Measurements from ENCODE around the gene HK1. TPM values are rescaled to one million over a fixed set of nuclear protein-coding genes. Genes with fewer than 3 reads are reported as not detected.

Gene HK1
- total and polyA plus RNA-seq, 4 donors = 1.8 to 166 (median 7.4) TPM

DNA sequence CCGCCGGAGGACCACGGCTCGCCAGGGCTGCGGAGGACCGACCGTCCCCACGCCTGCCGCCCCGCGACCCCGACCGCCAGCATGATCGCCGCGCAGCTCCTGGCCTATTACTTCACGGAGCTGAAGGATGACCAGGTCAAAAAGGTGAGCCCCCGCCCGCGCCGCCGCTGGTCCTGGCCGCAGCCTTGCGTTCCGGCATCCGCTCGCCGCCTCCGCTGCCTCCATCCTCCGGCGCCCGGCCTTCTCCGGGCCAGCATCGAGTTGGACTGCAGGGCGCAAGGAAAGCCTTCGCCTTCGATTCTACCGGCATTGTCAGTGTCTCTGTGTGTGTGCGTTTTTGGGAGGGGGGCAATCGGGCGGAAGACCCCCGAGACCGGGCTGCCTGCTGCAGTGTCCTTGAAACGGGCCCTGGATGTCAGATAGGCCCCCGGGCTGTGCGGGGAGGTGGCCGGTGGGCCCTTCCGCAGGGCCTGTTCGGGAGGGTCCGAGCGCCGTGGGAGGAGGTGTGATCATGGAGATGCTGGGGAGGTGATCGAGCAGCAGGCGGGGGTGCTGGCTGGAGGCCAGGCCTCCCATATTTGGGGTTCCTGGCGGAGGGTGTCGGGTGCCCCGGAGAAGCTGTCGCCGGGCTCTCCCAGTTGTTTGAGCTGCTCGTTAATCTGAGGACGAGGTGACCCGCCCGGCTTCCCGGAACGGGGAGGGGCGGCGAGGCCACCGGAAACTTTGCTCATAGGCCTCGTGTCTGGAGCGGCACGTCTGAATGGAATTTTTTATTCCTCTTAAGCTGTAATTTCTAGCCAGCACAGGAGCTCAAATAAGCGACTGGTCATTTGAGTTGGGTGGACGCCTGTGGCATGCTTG is 40.8 kb downstream of the HK1 start (continued):
- TF ChIP-seq ZBTB33 (IDR thresholded peaks at IDR 0.05) (no peak), FOXA2 (IDR thresholded peaks at IDR 0.05) (no peak), FOXA1 (IDR thresholded peaks at IDR 0.05) (no peak), EGR1 (IDR thresholded peaks at IDR 0.05; ENCODE audit: low read depth in 2 of 2) (no peak)

DNA sequence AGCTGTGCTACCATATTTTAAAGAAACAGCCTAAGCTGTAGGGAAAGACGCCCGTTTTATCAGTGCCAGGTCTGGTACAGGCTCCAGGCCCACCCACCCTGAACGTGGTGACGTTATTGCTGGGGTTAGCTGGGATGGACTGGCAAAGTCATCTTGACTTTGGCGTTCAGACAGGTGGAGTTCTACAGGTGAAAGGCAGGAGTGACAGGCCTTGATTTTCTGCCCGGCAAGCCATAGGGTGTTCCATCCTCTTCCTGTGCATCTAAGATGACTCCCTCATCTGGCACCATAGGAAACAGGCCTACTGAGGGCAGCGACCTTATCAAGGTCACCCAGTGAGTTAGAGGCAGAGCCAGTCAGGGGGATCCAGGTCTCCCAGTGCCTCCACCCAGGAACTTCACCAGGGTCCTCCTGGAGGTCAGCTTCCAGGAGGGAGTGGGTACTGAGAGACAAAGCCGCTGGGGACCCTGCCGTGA is 41.6 kb downstream of the HK1 start:
- peaks cover 4 to 23% (median 17%) of the 10 kb centered on the region in 4 donors for H3K4me1 ChIP-seq (ENCODE audit: control insufficient read depth in 4 of 4, insufficient read depth in 4 of 4, low read length in 3 of 4)
- H3K36me3 ChIP-seq (ENCODE audit: control insufficient read depth in 4 of 4, insufficient read depth in 3 of 4, low read depth in 1 of 4, low read length in 3 of 4) = no peaks in the 10 kb centered on the region
- no peaks in the 10 kb centered on the region for H3K9me3 ChIP-seq (ENCODE audit: control insufficient read depth in 4 of 4, low read length in 3 of 4)
- no peak for TF ChIP-seq NR2F2 (IDR thresholded peaks at IDR 0.05)
- no peak for TF ChIP-seq FOXA2 (IDR thresholded peaks at IDR 0.05)
- no peak for TF ChIP-seq REST (IDR thresholded peaks at IDR 0.05)
- no peak for TF ChIP-seq TAF1 (conservative IDR thresholded peaks at IDR 0.05)
- TF ChIP-seq FOXA1 (IDR thresholded peaks at IDR 0.05) = no peak
- peak overlapping the region; percentile 23 to 40 for H3K9ac ChIP-seq (ENCODE audit: low read depth in 1 of 2, low read length in 2 of 2)
- 71% methylated on average over 9 of the region's 9 CpGs for WGBS
- DNase-seq (ENCODE audit: low spot score) = no peak
- peak overlapping the region; percentile 20 to 65 (median 61) for H3K4me3 ChIP-seq (ENCODE audit: low read depth in 1 of 3, low read length in 3 of 3)
- H3K27ac ChIP-seq (ENCODE audit: low read depth in 1 of 2, low read length in 2 of 2) = peak overlapping the region; percentile 56 to 91
- H3K27me3 ChIP-seq (ENCODE audit: control insufficient read depth in 4 of 4, insufficient read depth in 4 of 4, low read length in 3 of 4) = peaks cover 0 to 7% (median 0%) of the 10 kb centered on the region in 4 donors

GRCh38 chr10:69320521-69320920 is 42.2 kb downstream of the HK1 start:
- no peak for DNase-seq (ENCODE audit: low spot score)
- peak overlapping the region; percentile 10 to 91 for H3K27ac ChIP-seq (ENCODE audit: low read depth in 1 of 2, low read length in 2 of 2)
- no peak overlapping the region for H3K9ac ChIP-seq (ENCODE audit: low read depth in 1 of 2, low read length in 2 of 2)
- no peaks in the 10 kb centered on the region for H3K9me3 ChIP-seq (ENCODE audit: control insufficient read depth in 4 of 4, low read length in 3 of 4)
- peaks cover 4 to 23% (median 17%) of the 10 kb centered on the region in 4 donors for H3K4me1 ChIP-seq (ENCODE audit: control insufficient read depth in 4 of 4, insufficient read depth in 4 of 4, low read length in 3 of 4)
- H3K36me3 ChIP-seq (ENCODE audit: control insufficient read depth in 4 of 4, insufficient read depth in 3 of 4, low read depth in 1 of 4, low read length in 3 of 4) = no peaks in the 10 kb centered on the region
- no peak for TF ChIP-seq ZBTB33 (IDR thresholded peaks at IDR 0.05)
- no peak for TF ChIP-seq FOXA1 (IDR thresholded peaks at IDR 0.05)
- no peak for TF ChIP-seq FOXA2 (IDR thresholded peaks at IDR 0.05)
- TF ChIP-seq TAF1 (conservative IDR thresholded peaks at IDR 0.05) = no peak
- TF ChIP-seq, protein P1, sequence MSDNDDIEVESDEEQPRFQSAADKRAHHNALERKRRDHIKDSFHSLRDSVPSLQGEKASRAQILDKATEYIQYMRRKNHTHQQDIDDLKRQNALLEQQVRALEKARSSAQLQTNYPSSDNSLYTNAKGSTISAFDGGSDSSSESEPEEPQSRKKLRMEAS (IDR thresholded peaks at IDR 0.05) = no peak
- TF ChIP-seq RXRA (IDR thresholded peaks at IDR 0.05) = no peak
- TF ChIP-seq JUND (IDR thresholded peaks at IDR 0.05) = no peak
- no peak for TF ChIP-seq RAD21 (IDR thresholded peaks at IDR 0.05)
- TF ChIP-seq HNF4G (IDR thresholded peaks at IDR 0.05) = no peak
- peaks cover 0 to 7% (median 0%) of the 10 kb centered on the region in 4 donors for H3K27me3 ChIP-seq (ENCODE audit: control insufficient read depth in 4 of 4, insufficient read depth in 4 of 4, low read length in 3 of 4)
- H3K4me3 ChIP-seq (ENCODE audit: low read depth in 1 of 3, low read length in 3 of 3) = no peak overlapping the region
- 86% methylated on average over 3 of the region's 3 CpGs for WGBS

All from liver (tissue), 9 donors.